GM21737 (cell line): ENCODE data around the gene NRP1.

Source experiments
- ATAC-seq: cut with Tn5 transposase; IDR thresholded peaks from one replicate; pipeline ENCODE4 v1.9.1; 2021; ENCODE audit warnings: mild to moderate bottlenecking, moderate library complexity; ENCODE audit not compliant: unreplicated experiment

The NRP1 gene

DNA sequence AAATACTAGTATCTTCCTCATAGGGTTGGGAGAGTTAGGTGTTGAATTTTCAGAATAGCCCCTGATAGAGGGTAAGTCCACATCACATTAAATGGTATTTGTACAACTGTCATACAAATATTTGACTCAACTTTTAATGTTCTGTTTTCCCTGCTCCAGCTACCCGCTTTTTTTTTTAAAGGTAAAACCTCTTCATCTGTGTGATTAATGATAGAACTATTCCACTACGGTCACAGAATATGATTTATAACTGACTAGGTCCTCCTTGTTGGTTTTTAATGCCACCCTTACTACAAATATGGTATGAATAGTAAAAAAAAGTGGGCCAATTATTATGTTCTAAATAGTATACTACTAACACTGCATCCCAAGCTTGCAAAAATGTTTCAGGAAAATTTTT is 15.6 kb upstream of the NRP1 start:
- ATAC-seq = no peak

DNA sequence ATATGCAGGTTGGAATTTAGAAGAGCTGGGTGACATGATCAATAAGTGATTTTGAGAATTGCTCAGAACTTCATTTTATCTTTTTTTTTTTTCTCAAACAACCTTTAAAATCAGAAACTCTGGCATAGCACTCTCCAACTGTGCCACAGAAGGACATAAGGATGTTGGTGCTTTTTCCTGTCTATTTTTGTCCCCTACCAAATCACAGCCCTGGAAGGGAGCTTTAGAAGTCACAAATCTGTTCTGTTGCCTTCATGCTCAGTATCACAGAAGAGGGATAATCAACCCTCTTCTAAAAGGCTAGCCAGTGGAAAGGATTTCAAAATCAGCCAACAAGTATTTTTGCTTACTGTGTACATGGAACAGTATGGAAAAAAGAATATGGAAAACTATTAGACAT is 14.8 kb upstream of the NRP1 start:
- ATAC-seq = no peak

DNA sequence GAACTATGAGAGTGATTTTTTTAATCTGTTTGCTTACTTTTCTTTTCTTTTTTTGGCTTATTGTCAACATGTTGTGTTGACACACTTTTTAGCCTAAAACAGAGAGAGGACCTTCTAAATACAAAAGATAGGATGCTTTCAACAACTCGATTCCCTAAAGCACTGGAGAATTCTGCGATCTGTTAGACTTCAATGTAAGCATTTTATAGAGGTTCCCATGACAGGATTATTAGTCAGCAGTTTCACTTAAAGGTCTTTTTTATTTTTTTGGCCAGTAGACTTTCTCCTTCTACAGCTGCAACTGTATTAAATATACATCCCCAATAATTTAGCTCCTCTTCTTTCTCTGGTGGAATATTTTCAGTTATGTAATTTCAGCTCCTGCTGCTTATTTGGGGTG is 12.7 kb upstream of the NRP1 start:
- ATAC-seq = no peak

DNA sequence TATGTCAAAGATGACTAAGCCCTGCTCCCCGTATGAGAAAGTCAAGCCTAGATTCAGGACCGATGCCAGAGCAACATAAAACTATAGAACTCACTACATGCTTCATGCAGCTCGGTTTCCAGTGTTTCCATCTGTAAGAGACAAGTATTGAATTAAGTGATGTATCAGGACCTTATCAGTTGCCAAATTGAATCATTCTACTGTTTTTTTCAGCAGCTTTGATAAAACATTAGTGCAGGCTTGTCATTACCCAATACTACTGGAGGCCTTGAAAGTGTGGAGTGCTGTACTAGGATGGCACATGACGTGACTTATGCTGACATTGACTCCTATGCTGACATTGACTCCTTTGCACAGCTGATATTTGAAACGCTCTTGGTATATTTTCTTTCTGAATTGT is 10.8 kb upstream of the NRP1 start:
- ATAC-seq = no peak

DNA sequence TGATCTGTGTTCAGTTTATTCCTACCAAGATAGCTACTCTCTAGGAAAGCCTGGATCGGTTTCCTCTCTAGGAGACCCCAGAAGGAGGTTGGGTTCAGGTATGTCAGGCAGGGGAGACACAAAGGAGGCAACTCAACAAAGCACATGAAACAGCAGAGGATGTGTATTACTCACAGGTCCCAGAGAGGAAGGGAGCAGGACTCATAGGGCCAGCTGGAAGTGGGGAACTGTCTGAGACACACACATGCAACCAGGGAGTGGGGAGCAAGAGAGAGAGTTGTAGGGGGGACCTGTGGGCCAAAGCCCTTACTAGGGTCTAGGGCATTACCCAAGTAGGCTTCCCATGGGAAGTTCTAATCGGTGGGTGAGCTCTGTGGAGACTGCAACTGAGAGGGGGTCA is 10.2 kb upstream of the NRP1 start:
- ATAC-seq = no peak

DNA sequence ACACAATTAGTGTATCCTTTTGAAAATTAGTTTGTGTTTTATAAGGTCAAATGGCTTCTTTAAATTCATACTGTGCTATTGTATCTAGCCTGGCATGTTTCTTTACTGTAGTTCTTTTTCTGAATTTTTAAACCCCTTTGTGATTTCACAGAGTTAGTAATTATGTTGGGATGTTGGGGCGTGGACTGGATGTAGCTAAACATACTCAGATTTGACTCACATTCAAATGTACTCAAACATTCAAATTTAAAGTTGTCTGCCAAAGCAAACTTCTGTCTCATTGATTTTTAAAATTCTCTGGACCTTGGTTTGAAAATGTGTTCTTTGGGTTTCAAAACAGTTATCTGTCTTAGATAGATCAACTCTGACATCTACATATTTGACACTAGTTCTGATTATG is 7.2 kb upstream of the NRP1 start:
- no peak for ATAC-seq

DNA sequence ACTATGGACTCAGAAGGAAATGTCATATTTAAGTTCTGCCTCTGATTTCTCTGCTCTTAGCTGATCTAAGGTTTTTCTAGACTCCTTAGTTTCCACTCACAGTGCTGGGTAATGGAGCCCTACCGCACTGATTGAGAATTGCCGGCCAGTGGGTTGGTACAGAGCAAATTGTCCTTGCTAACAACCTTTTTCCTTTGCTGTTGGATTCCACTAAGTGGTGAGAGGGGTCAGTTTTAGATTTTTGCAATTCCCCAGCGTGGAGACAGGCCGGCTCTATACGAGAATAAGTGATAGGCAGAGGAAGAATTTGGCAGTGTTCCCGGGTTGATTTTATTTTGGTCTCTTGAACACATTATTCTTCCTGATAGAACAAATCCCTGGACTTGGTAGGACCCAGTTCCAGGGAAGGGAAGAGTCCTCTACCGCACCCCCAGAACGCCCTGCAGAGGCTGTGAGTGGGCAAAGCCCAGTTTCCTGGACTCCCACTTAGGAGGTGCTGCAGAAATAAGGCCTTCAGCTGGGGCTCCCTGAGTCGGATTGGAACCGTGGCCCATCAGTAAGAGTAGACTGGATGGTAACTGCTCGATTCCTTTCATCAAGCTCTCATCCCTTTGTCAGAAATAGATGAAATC is 3.0 kb upstream of the NRP1 start:
- ATAC-seq = no peak

DNA sequence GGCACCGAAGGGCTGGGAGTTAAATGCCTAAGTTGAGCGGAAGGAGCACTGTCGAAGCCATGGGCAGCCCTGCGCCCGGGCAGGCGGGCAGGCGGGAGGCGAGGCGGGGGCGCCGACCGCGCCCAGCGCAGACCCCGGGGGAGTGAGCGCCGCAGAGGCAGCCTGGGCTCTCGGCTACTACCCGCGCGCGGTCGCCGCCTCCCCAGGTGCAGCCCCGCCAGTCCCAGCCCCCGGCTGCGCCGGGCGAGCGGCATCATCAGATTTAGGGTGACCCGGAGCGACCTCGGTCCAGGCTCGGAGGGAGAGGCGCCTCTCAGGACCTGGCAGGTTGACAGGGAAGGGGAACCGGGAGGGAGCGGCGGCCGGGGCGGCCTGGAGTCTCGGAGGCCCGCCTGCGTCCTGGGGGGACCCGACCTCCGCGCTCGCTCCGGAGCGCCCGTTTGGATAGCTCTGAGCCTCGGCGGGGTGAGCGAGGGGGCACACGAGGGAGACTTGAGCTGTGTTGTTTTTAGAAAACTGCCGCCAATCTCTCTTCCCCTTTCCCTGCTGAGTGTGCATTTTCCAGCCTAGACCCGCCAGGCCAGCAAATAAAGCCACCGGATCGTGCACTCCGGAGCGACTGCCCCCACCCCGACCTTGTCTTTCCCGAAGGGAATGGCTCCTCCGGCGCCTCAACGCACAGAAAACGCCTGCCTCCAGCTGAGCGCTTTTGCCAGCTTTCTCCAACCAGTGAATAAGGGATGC is 2.3 kb upstream of the NRP1 start:
- ATAC-seq = no peak

DNA sequence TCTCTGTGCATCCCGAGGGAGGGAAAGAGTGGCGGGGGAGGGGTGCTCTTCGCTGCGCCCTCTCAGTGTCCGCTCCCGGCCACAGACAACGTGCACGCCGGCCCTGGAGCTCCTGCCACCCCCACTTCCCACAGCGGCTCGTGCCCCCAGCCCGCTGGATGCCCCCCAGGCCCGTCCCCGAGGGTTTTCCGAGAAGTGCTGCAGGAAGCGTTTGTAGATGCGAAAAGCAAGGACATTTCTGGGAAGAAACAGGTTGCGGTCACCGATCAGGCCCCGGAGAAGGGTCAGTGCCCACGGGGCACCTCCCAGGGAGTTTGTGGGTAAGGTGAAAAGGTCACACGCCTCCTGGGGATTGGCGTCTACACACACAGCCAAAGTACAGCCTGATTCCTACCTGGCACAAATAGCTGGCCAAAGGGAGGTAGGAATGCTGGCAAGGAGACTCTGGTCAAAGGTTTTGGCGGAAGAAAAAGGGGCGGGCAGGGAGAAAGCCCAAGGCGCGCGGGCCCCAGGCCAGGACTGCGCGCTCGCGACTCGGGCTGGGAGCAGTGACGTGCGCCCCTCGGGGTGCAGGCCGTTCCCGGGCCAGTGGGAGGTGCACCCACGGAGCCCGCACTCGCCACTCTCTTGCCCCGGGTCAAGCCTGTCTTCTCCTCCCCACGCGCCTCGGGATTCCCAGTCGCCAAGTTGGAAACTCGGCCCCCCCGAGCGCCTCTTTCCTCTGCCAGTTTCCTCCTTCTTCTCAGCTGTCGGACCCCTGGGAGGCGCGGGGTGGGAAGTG is 1.5 kb upstream of the NRP1 start:
- ATAC-seq = no peak

DNA sequence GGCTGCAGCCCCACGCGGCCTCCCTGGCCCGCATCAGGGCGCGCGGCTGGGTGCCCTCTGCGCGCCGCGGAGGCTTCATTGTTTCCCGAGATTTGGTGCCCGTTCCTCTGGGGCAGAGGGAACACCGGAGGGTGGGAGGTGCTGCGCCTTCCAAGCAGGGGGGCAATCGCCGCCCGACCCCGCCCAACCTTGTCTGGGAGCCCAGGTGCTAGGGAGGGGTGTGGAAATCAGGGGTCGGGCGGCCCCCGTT is 1.0 kb upstream of the NRP1 start:
- ATAC-seq = no peak

DNA sequence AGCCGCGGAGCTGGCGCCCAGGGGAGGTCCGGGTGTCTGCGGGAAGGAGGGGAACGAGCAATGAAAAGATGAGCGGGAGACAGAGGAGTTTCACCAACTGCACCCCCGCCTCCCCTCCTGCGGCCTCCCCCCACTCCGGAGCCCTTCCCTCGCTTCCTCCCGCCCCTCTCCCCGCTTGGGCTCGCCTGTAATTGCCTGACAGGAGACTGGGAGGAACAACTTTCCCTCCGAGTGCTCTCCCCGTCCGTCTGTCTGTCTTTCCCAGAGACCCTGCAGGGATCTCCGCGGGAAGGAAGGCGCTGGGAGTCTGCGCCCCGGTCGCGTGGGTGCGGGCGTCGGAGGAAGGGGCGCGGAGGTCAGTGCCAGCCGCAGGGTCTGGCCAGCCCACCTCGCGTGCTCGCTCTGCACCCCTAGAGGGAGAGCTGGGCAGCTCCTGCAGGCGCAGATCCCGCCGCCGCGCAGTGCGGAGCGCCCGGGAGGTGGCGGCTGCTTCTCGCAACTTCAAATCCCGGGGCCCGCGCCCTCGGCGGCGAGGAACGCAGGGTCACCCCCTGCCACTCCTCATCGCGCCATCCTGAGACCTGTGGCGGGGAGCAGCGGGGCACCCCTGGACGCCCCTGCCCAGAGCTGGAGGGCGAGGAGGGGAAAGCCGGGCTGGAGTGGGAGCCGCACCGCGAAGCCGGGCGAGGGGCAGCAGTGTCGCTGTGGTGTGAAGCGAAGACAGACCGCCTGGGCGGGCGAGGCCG is 511 bp upstream of the NRP1 start:
- ATAC-seq = no peak

DNA sequence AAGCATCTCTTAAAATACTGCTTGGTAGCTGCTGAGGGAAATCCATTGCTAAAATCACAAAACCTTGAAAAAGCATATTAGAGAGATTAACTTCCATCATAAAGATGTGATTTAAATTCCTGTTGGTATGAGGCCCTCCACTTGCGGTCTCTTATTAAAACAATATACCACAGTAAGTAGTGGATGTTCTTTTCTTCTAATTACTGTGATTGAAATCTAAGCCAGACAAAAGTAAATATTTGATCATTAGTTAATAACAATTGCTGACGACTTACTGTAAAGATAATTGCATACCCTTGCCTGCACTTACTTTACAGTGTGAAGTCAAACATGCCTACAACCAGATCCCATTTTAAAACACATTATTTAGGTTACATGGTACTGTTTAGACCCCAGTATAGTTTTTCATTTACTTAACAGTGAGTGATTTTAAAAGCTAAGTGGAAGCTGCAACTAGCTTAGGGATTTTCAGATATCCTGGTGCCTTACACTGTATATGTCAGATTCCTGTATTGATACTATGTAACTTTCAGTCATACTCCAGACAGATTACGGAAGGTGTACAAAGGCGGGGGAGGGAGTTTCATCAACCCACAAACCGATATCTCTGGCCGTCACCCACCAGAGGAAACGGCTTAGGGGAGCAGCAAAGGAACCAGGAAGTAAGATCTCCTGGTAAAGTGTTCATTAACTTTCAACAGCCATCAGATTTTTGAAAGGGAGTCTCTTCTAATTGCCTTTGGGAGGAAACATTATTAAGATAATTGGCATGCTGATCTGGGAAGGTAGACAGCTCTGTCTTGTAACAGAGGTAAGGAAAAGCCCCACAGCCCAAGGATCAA is 986 bp downstream of the NRP1 start:
- no peak for ATAC-seq

DNA sequence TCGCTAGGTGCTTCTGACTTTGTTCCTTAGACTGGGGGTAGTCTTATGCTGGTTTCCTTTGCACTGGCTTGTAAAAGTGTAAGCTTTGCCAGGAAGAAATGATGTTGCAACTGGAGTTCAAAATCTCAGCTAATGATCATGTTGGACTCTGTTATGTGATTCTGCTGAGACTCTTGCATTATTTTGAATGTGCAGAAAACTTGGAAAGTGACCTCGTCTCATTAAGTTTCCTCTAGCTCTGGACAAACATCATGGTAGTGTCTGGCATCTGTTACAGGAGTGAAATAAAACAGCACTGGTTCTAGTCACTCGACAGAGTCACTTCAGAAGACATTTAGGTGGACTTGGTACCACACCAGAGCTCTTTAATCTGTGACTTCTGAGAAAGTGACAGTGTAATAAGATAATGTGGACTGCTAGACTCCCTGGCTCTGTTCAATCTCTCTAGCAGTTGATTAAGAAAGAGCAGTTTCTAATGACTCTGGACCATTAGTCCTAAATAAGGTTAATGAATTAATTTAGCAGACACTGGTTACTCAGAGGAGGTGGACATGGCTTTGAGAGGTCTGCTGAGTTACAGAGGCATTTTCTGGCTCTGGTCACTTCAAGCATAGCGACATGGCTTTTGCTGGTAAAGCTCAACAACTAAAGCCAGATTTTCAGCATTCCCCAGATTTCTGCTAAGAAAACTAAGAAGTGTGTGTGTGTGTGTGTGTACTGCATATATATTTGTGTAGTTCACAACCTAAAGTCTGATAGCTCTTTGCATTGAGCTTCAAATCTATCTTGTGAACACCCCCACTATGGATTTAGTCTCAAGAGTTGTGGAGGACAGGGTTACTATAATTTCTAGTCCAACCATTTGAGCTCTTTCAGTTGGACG is 2.0 kb downstream of the NRP1 start:
- ATAC-seq = no peak

DNA sequence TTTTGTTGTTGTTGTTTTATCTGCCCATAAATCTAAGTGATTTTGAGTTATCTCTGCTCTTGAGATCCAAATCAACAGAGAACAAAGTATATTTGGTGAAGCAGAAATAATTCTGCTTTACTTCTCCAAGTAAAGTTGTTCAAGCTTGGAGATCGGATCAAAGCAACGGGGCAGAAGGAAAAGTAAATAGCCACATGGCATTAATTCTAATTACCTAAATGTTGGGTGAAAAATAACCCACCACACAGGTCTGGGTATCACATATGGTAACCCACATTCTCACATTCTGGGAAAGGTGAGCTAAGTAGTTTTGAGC is 3.1 kb downstream of the NRP1 start:
- no peak for ATAC-seq

DNA sequence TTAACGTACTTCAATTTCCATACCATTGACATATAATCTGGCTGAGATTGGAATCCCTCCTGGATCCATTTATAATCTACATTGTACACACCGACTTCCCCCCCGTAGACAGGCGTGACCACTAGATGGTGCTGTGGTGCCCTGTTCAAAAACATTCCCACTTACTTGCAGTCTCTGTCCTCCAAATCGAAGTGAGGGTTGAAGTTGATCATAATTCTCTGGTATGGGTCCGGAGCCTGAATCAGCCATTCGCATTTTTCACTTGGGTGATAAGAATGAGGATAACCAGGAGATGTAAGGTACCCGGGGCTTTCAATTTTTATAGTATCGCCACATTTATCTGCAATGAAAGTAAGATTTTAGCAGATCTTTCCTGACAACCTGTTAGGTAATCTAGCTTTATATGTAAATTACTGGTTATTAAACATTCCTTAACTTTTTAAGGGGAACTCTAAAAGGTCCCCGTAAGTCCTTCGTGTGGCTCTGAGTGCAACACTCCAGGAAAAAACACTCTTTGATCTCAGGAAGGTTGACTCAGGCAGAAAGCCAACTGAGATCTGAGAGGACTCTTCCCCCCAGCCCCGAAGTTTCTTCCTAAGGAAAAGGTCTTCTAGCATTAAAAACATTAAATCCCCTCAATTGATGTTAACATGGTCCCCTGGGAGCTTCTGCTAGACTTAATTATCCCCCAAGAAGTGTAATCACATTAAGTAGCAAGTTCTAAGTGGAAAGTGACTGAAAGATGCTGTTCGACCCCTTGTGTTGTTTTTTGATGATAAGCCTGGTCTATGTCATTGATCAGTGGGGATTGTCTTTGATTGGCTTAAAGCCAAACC is 3.7 kb downstream of the NRP1 start:
- ATAC-seq = no peak

DNA sequence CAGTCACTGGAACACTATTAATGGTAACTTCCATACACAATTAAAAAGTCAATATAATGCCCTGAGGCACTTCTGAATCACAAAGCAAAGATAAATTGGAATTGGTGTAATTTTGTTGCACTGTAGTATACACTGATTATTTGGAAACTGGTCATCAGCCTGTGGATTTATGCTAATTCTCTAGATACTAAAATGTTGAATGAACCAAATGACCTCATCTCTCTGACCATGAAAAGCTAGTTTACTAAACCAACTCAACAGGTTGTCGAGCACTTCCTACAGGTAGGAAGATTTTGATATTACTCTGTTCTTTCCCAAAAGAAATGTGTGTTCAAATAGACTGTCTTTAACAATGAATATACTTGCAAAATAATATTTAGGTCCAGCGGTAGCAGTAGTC is 5.3 kb downstream of the NRP1 start:
- ATAC-seq = no peak

DNA sequence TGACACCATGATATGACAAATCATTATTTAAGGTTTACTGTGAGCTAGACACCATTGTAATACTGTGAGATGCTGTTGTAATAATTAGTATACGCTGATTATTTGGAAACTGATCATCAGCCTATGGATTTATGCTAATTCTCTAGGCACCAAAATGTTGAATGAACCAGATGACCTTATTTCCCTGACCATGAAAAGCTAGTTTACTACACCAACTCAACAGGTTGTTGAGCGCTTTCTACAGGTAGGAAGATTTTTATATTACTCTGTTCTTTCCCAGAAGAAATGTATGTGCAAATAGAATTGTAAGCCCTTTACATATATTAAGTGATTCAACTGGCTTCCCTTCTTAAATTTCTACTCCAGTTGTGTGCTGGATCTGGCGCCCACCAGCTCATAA is 6.2 kb downstream of the NRP1 start:
- ATAC-seq = no peak

DNA sequence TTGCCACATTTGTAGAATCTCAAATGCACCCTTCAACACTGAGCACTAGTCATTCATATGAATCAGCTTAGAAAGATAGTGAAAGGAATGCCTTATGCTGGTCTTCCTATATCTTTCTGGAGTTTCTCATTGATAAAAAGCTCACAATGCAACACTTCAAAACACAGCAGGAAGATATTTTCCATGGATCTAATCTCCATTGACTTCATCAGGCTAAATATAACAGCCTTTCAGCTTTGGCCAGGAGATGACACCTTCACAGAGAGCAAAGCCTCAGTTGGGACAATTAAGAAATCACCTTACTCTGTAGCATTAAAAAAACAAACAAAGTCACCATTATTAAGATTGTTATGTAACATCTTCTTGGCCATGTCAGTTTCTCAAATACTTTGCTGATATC is 6.7 kb downstream of the NRP1 start:
- no peak for ATAC-seq

DNA sequence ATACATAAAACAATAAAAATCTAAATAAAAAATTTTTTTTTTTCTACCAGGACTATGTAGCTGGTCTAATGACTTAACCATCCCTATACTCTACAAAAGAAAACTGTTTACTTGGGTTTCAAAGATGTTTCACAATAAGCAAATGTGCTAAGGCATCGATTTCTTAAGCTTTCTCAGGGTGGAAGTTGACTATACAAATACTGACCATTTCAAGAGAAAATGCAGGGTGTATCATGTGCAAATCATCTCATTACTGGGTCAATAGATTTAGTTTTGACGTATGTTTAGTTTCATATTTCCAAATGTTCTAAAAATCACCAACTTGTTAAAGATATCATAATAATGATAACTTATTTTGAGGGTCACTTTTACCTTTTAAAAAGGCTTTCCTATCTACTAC is 7.5 kb downstream of the NRP1 start:
- ATAC-seq = no peak
